Osteoblast (primary cell): Measurements from ENCODE around the gene STUB1. TPM values are rescaled to one million over a fixed set of nuclear protein-coding genes. Genes with fewer than 3 reads are reported as not detected.
A peak's percentile ranks its signal among the peaks of the same experiment; 100 is the strongest.

Source experiments
- DNase-seq: peaks from one replicate; pipeline ENCODE4 v3.0.0; 2011; ENCODE audit warnings: low spot score, mixed read lengths; ENCODE audit not compliant: insufficient read length; ENCODE audit errors: missing footprints
- H2AFZ ChIP-seq: 2 replicates; pipeline ENCODE4 v1.6.0; 2011; ENCODE audit warnings: mild to moderate bottlenecking, low read length
- H3K27ac ChIP-seq: 2 replicates; pipeline ENCODE4 v1.5.1; 2011; ENCODE audit warnings: mild to moderate bottlenecking, low read depth, low read length, moderate library complexity
- H3K27me3 ChIP-seq: 2 replicates; pipeline ENCODE4 v1.6.0; 2012; ENCODE audit warnings: mild to moderate bottlenecking, control low read depth, inconsistent platforms, low read length, moderate library complexity; ENCODE audit not compliant: insufficient read depth
- H3K36me3 ChIP-seq: 2 replicates; pipeline ENCODE4 v1.5.1; 2011; ENCODE audit warnings: mild to moderate bottlenecking, low read length, control low read depth, moderate library complexity; ENCODE audit not compliant: insufficient read depth
- H3K4me1 ChIP-seq: 2 replicates; pipeline ENCODE4 v1.5.1; 2011; ENCODE audit warnings: mild to moderate bottlenecking, low read length, control low read depth, moderate library complexity; ENCODE audit not compliant: insufficient read depth
- H3K4me2 ChIP-seq: 2 replicates; pipeline ENCODE4 v1.6.0; 2011; ENCODE audit warnings: mild to moderate bottlenecking, low read length; ENCODE audit not compliant: insufficient read depth
- H3K4me3 ChIP-seq: fragments of 200-600 bp; sonication (generic); 3 replicates; pipeline ENCODE4 v1.5.1; 2012; ENCODE audit warnings: mild to moderate bottlenecking, low read length, inconsistent platforms; ENCODE audit not compliant: insufficient read depth
- H3K79me2 ChIP-seq: 2 replicates; pipeline ENCODE4 v1.6.0; 2012; ENCODE audit warnings: mild to moderate bottlenecking, low read length, control low read depth, inconsistent platforms; ENCODE audit not compliant: insufficient read depth
- H3K9me3 ChIP-seq: 2 replicates; pipeline ENCODE4 v1.5.1; 2011; ENCODE audit warnings: low read depth, low read length, control low read depth
- H4K20me1 ChIP-seq: 2 replicates; pipeline ENCODE4 v1.6.0; 2012; ENCODE audit warnings: mild to moderate bottlenecking, low read length, control low read depth; ENCODE audit not compliant: insufficient read depth
- CTCF ChIP-seq: IDR thresholded peaks from 2 replicates; pipeline ENCODE4 v1.5.1; 2011; ENCODE audit warnings: mild to moderate bottlenecking, low read depth, low read length, moderate library complexity; ENCODE audit errors: extremely low read depth
- total RNA-seq: library from RNA; depleted of rRNA; stranded (reverse); fragments of >200 nt; gene quantifications from 2 replicates; pipeline ENCODE4 v1.2.3, GENCODE V29; 2012

Gene STUB1
- total RNA-seq, 1 donor = 102 TPM

GRCh38 chr16:644556-644955 lies 35.7 kb upstream of the STUB1 start:
- Histone ChIP-seq H3K27ac (no peak overlapping the region), H3K27me3 (no peaks in the 10 kb centered on the region), H4K20me1 (peaks cover 7% of the 10 kb centered on the region), H3K79me2 (peaks cover 36% of the 10 kb centered on the region), H3K4me2 (no peak overlapping the region), H3K4me1 (peaks cover 24% of the 10 kb centered on the region), H3K9me3 (no peaks in the 10 kb centered on the region), H3K4me3 (no peak overlapping the region), H3K36me3 (no peaks in the 10 kb centered on the region), H2AFZ (no peak overlapping the region)
- DNase-seq = no peak
- TF ChIP-seq CTCF = no peak

- Histone ChIP-seq H3K9me3 (no peaks in the 10 kb centered on the region), H3K36me3 (no peaks in the 10 kb centered on the region), H3K27ac (no peak overlapping the region), H3K4me3 (no peak overlapping the region), H4K20me1 (peaks cover 7% of the 10 kb centered on the region), H3K4me1 (peaks cover 28% of the 10 kb centered on the region), H3K79me2 (peaks cover 45% of the 10 kb centered on the region), H3K27me3 (no peaks in the 10 kb centered on the region), H3K4me2 (no peak overlapping the region), H2AFZ (no peak overlapping the region)
- no peak for TF ChIP-seq CTCF
- no peak for DNase-seq
These were observed 34.1 kb upstream of the STUB1 start for GRCh38 chr16:645852-646678.

GRCh38 chr16:646679-647172 lies 33.5 kb upstream of the STUB1 start:
- Histone ChIP-seq H3K79me2 (peaks cover 45% of the 10 kb centered on the region), H3K9me3 (no peaks in the 10 kb centered on the region), H3K4me3 (no peak overlapping the region), H3K36me3 (no peaks in the 10 kb centered on the region), H2AFZ (no peak overlapping the region), H3K27me3 (no peaks in the 10 kb centered on the region), H3K4me1 (peaks cover 28% of the 10 kb centered on the region), H3K27ac (no peak overlapping the region), H3K4me2 (no peak overlapping the region), H4K20me1 (peaks cover 7% of the 10 kb centered on the region)
- DNase-seq = no peak
- TF ChIP-seq CTCF = no peak

- DNase-seq = no peak
- Histone ChIP-seq H3K27me3 (no peaks in the 10 kb centered on the region), H3K4me3 (peak overlapping the region; percentile 80), H4K20me1 (peaks cover 7% of the 10 kb centered on the region), H2AFZ (no peak overlapping the region), H3K27ac (no peak overlapping the region), H3K4me2 (peak overlapping the region; percentile 96), H3K4me1 (peaks cover 28% of the 10 kb centered on the region), H3K36me3 (no peaks in the 10 kb centered on the region), H3K9me3 (no peaks in the 10 kb centered on the region), H3K79me2 (peaks cover 45% of the 10 kb centered on the region)
- no peak for TF ChIP-seq CTCF
These were observed 32.9 kb upstream of the STUB1 start for GRCh38 chr16:647173-647902.
